Inflammatory macrophage treated with lipopolysaccharide for 4 hours (primary cell): Measurements from ENCODE around the gene FHOD3.

Experiments used
- DNase-seq: peaks from one replicate; pipeline ENCODE4 v3.0.0-alpha.2; 2020

Gene FHOD3

DNA sequence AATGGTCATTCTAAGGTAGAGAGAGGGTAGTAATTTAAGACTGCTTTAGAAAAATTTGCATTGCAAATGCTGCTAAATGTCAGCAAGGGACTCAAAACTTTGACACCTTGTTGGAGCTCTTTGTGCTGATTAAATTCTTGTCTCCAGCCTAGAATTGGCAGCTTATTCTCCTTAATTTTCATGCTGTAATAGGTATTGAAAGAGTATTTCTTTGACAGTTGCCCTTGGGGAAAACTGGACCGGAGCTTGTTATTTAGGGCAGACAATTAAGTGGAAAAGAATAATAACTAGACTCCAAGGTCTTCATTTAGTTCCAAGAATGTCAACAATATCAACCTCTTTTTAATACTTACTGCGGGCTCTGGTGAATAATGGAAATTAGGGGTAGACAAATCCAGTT lies 267.3 kb downstream of the FHOD3 start:
- DNase-seq: no peak

DNA sequence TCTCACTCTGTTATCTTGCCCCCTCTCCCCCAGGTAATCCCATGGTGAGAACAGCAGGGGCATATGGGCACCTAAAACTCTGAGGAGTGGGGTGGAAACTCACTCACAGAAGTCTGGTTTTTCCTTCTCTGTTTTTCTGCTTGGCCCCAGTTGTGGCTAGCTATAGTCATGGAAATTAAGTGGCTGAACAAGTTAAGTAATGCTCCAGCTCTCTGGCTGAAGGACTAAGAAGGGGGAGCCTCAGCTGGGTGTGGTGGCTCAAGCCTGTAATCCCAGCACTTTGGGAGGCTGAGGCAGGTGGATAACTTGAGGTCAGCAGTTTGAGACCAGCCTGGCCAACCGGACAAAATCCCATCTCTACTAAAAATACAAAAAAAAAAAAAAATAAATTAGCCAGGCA lies 270.3 kb downstream of the FHOD3 start:
- no peak for DNase-seq

DNA sequence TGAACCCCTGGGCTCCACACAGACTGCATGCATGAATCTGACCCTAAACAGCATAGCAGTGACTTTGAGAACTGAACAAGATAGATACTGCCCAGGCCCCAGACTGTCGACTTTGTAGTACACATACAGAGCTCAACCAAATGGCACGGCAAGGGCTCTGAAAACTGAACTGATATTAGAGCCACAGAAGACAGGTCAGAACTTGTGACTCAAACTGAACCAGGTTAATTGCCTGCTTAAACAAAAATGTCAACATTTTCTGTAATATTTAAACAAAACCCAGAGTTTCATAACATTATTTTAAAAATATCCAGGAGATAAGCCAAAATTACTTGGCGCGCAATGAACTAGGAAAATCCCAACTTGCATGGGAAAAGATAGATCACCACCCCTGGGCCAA lies 271.0 kb downstream of the FHOD3 start:
- no peak for DNase-seq

DNA sequence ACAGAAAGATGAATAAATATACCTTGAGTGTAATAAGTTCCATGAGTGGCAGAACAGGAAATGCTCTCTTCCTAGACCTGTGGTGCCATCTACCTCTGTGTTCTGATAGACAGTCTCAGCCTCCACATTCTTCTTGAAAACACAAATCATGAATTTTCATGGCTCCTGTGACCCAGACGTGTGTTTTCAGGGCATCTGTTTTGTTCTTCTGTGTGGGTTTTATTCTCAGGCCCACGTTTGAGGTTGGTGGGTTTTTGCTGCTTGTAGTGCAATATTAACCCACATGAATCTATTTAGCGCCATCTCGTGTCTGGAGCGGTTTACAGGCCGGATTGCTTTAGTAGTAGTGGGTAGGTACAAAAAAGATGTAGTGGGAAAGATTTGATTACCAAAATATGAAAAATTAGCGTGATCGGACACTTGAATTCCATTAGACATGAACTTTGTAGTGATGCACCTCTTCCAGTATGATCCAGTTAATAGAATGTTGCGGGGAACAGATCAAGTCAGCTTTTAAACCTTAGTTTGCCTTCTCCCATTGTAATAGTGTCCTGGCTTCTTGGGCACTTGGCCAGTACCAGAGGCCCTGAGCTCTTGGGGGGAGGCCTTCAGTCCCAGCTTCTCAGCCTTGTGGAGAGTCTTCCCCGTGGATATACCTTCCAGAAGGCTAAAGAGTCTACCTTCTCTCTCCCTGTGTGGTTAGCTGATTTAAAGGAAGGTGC lies 274.8 kb downstream of the FHOD3 start:
- DNase-seq: no peak

DNA sequence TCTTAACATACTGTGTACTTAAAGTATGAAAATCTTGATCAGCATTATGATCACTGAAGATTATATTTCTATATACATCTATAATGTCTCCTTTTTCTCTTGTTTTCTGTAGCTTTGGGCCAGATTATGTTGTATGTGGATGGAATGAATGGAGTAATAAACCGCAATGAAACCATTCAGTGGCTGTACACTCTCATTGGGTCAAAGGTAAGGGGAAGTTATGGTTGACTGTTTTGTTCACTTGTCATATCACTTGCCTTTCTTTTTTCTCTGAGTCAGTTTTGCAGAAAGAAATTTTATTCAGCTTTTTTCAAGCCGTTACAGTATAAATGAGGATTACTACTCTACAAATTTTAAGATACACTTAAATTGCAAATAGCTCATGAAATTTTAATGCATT lies 278.8 kb downstream of the FHOD3 start:
- no peak for DNase-seq

DNA sequence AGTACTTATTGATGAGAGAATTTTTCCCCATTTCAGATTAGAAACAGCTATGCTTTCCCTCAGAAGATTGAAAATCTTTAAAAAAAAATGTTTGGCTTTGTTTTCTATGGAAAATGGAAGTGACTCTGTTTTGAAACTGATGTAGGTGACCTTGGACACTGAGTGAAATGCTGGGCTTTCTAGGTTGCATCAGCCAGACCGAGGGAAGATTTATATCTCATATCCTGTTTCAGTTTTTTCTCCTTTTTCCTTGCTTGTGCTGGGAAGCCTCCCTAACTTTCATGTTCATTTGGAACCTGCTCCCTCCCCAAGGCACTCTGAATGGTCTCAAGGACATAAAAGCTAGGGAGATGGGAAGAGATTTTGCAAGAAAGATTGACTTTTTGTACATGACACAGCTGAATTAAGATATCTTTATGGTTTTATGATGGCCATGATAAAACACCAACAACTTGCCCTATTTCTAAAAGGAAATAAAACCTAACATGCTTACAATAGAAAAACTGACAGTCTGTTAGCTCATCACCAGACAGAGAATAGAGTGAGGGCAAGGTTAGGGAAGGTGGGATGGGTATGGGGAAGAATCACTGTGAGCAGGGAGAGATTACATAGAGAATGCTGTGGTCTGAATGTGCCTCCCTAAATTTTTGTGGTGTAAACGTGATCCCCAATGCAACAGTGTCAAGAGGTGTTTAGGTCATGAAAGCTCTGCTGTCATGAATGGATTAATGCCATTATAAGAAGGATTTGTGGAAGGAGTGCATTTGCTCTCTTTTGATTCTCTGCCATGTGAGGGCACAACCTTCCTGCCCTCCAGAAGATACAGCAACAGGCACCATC lies 281.6 kb downstream of the FHOD3 start:
- DNase-seq: no peak

DNA sequence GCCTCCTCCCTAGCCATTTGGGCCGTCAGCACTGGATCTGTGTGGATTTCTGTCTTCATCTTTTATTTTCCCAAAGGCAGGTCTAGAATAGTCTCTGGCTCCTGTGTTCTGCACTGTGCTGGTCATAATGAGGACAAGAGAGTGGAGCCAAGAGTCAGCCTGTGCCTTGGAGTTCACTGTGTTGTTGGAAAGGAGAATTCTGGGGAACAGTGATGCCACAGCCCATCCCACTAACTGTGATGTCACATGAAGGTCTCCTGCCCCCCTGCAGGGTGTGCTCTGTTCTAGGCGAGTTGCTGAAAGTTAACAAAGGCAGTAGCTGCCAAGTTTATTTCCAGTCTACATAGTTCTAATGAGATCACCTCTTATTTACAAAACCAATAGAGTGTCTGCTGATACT lies 282.8 kb downstream of the FHOD3 start:
- DNase-seq: no peak

DNA sequence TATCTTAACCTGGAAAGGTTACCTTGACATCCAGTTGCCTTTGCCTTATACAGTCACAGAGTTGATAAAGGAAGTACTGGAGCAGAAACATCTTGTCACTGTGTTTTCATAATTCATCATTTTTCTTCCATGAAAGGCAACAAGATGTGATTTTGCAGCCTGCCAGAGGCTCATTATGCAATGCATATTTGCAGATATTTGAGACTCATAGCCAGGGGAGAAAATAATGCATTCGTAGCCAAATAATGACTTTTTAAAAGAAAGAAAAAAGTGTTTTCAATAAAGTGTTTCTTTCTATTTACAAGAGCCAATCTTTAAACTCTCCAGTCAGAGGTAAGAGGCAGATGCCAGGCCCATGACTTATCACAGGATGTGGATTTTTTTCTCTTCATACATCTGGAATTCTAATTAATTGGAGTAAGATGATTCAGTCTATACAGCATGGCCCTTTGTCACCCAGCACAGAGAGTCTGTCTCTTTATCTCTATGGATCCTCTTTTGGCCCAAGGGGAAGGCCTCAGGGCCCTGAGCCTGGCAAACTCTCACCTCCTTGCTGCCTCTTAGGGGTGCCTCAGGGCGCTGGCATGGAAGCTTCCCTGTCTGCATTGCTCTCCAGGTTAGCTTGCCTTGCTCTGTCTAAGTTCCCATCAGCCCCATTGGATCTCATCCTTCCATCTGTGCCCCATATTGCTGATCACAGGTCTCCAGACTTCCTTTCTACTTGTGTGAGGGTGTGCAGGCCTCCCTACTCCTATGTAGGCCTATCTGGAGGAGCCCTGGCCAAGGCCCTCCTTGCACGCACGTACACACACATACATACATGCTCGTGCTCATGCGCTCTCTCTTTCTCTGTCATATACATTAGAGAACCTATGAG lies 283.6 kb downstream of the FHOD3 start:
- DNase-seq: no peak

DNA sequence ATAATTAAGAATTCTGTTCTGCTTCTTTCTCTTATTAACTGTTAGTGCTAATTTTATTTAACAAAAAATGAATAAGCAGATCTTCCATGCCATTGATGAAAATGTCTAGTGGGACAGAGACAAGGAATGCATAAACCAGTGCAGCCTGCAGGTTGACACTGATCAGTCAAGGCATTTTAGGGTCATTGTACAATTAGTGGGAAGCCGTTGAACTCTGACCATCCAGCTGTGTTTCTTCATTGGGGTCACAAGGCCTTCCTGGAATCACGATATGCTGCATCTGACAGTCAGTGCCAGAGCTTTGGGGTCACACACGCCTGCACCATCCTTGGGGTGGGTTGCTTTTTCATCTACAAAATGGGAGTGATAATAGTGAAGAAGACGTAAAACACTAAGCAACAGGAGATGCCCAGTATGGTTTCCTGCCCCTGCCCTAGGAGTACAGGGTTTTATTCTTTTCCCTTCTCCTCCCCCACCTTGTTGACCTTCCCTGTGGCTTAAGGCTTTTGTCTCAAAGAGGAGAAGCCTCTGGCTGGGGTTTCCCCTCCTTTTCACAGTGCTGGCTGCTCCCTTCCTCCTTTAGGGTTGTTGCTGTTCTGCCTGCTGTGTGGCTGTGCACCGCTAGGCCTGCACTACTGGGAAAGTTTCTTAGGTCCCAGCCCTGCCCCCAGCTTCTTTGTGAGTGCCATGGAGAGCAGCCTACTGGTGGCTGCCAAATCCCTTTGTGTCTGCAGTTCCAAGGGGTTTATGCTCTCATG lies 285.7 kb downstream of the FHOD3 start:
- DNase-seq: no peak

DNA sequence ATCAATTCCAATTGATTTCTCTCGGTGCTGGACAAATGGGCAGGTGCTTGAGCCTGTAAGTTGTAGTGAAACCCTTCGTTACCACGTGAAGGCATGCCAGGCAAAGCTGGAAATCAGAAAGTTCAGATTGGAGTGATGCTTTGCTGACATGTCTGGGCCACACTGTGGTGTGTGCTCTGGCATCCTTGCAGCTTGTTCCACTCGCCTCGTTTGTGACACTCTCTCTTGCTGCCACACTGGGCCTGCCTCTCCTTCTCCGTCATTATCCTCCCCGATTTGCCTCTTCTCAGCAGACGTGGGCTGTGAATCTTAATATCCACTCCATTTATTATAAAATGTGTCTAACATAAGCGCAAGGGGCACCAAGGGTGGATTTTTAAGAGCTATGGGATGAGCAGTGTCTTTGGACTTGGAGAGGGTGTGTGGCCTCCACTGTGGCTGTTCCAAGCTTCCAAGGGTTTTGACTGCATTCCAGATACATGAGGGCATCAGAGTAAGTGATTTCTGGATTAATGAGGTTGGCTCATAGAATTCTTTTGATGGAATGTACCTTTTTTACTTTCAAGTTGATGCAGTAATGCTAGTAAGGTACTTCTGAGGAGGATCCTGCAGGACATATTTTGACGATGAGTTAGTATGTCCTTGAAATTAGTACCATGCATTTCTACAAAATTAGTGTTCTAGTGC lies 292.5 kb downstream of the FHOD3 start:
- no peak for DNase-seq

DNA sequence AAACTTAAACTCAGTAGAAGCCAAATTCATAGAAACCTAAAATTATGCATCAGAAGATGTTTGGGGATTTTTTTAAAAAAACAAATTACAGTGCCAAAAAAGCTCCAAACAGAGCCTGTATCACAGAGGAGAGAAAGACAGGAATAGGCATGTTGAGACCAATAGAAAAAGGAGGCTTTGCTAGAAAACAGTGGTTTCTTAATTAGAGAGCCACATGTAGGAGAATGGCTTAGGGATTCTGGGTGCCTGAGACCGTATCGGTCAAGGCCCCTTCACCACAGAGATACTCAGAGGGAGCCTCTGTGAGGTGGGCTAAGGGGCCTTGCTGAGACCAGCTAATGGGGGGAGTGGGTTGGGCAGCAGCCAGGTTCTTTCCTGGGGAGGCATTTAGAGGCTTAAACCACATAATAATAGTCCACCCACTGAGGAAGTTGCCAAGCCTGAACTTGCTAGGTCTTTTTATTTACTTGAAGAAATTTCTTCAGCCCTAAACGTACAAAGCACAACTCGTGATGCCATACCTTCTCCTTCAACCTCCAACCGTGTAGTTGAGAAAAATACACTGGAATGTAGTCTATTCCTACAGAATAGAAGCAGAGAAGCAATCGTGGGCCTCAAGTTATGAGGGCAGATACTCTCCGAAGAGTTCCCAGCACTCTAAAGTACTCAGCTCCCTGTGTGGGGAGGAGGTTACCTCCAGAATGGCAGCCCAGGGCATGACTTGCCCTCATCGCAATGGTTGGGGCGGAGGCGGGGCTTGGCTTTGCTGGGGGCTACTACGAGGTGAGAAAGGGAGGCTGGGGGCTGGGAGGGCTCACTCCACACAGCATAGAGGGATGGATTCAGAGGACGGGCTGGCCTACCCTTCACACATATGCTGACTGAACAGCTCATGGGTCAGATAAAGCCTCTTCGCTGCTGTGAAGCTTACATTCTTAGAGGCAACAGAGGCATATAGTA lies 293.4 kb downstream of the FHOD3 start:
- no peak for DNase-seq

DNA sequence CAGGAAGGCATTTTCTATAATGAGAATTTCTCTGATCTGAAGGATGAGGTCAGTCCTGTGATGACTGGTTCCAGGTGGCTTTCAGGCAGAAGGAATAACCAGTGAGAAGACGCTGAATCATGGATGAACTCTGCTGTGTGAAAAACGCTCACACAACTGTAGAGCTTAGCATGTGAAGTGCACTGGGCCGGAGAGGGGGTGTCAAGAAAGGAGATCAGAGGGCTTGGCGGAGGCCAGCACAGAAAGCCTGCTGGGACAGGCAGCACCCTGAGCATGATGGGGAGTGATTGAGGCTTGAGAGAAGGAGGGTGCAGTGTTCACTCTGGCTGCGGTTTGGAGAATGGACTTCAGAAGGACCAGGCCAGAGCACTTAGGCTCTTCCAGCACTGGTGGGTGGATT lies 294.8 kb downstream of the FHOD3 start:
- DNase-seq: no peak

DNA sequence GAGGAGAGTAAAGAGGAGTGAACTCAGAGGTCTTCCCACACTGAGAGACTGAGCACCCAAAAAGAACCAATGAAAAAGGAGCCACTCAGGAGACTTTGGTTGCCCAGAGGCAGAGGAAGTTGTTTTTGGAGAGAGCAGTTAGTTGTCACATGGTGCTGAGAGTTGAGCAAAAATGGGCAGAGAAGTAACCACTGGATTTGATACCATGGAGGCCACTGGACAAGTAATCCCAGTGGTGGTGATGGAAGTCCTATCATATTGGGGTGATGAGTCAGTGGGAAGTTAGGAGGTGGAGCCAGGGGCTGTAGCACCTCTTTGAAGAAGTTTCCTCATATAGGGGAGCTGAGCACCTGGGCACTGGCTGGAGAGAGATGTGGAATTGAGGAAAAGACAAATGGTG lies 295.5 kb downstream of the FHOD3 start:
- no peak for DNase-seq

DNA sequence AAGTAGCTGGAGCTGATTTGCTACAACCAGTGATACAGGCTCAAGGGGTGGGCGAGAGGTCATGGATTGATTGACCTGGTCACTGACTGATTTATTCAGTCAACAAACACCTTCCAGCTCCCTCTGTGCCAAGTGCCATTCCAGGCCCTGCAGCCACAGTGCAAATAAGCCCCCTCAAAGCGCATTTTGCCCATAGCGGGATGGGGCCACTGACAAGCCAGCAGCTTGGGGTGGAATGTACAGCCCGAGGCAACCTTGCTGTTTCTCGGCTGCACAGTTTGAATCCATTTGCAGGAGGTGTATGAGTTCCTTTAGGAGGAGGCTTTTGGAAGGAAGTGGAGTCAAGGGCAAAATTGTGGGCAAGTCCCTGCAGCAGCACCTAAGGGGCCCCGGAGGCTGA lies 296.1 kb downstream of the FHOD3 start:
- no peak for DNase-seq

DNA sequence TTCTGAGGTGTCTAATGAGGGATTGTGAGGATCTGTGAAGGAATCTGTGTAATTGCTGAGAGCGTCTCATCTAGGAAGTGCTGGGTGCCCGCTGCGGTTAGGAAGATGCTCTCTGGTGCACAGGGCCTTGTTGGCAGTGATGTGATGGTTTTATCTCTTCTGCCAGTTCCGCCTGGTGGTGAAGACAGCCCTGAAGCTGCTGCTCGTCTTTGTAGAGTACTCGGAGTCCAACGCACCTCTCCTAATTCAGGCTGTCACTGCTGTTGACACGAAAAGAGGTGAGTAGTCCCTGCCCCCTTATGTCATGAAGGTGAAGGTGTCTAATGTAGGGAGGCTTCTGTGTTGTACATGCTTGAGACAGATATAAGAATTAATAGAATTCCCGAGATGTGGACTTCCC lies 297.1 kb downstream of the FHOD3 start:
- no peak for DNase-seq

DNA sequence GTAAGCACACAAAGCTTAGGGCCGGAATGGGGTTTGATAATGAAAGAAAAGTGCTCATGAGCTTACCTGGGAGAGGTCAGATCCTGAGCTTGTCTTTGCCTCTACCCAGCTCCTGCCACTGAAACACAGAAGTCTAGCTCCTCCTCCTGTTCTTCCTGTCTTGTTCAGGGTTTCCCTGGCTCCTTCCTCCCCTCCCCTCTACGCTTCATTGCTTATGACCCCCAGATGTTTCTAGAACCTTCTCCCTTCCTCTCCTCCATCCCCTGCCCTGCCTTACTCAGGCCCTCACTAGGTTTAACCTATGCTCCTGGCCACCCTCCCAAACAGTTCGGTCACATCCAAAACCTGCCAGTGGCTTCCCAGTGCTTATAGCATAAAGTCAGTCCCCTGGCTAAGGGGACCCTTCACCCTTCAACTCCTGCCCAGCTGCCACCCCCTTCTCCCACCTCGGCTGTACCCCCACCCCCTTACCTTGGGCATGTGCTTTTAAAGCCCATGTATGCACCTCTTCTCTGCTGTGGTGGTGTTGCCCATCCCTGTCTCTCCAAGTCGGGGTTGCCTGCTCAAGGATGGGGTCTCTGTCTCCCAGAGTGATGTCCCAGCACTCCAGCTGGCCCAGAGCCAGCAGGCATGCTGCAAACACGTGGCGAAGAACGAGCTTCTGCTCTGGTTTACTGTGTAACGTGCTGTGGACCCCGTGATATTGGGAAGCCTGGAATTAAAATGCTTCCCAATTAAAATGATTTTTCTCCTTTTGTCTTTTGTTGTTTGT lies 297.7 kb downstream of the FHOD3 start:
- DNase-seq: no peak

DNA sequence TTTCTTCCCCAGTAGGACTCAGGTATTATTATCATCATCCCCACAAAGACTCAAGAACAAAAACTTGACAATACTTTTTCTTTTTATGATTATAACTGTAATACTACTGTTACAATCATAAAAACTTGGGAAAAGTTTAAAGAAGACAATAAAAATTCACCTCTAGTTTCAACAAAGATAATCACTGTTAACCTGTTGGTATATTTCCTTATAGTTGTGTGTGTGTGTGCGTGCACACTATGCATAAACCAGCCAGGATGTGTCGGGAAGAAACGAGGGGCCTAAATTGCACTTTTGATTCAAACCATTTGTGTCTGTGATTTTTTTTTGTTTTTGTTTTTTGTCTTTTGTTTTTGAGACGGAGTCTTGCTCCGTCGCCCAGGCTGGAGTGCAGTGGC lies 298.3 kb downstream of the FHOD3 start:
- DNase-seq: no peak

DNA sequence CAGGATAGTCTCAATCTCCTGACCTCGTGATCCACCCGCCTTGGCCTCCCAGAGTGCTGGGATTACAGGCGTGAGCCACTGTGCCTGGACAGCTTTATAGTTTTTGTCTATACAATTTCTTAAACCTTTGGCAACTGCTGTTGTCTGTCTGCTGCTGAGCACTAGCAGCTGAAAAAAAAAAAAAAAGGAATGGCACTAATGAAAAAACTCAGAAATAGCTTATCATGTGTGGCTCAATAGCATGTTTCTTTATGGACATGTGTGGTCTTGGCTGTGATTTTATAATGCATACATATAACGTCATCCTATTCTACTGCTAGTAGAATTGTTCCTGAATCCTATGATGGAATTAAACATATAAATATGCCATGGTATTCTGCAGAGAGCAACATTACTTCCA lies 300.1 kb downstream of the FHOD3 start:
- DNase-seq: no peak

DNA sequence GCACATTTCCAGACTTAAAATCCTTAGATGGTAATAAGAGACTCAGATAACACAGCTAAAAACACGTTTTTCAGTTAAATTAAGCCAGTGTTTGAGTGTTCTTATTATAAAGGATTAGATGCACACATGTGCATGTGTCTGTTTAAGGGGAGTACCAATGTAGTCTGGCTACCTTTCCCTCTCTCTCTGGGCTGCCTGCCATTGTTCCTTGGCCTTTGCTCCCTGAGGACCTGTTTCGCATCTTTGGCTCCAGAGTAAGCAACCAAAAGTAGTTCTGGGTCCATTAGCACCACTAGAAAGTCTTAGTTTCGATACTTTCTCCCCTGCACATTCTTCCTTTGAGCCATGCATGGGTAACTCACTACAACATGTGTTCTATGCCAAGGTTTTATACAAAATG lies 303.0 kb downstream of the FHOD3 start:
- no peak for DNase-seq

DNA sequence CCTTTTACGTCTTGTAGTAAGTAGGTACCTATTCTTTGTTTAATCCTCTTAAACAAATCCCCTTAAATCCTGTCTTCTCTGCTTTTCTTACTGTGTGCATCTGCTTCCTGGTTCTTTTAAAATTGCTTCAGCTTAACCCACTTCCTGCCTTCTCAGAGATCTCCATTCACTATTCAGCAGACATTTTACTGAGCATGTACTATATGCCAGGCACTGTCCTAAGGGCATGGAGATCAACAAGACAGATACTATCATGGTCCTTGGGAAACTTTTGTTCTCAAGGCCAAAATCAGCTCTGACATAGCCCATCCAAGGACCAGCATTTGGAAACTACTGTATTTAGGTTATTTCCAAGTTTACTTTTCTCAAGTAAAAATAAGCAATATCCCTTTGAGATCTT lies 303.8 kb downstream of the FHOD3 start:
- no peak for DNase-seq
